Parathyroid adenoma (tissue), 2 donors: ENCODE measurements around the gene MFAP2.
"Not testable (repeated sequence)": the region's sequence is repeated elsewhere in the genome, so short reads cannot be mapped to it uniquely, and the experiment has no call there.

ENCODE experiments used
- H2AFZ ChIP-seq: fragments of 300-600 bp; sonication (generic); one replicate; pipeline ENCODE4 v1.7.0; 2017; ENCODE audit warnings: antibody characterized with exemption, mild to moderate bottlenecking
- H3K27ac ChIP-seq: fragments of 300-600 bp; sonication (generic); one replicate; pipeline ENCODE4 v1.7.0; 2017
- H3K27me3 ChIP-seq: fragments of 300-600 bp; sonication (generic); one replicate; pipeline ENCODE4 v1.7.0; 2017; ENCODE audit warnings: low read length; ENCODE audit not compliant: control insufficient read depth, insufficient read depth
- H3K36me3 ChIP-seq: fragments of 300-600 bp; sonication (generic); one replicate; pipeline ENCODE4 v1.7.0; 2017; ENCODE audit warnings: low read length; ENCODE audit not compliant: control insufficient read depth, insufficient read depth
- H3K4me1 ChIP-seq: fragments of 300-600 bp; sonication (generic); one replicate; pipeline ENCODE4 v1.7.0; 2017; ENCODE audit warnings: control low read depth
- H3K4me2 ChIP-seq: fragments of 300-600 bp; sonication (generic); one replicate; pipeline ENCODE4 v1.7.0; 2017; ENCODE audit warnings: low read length
- H3K4me3 ChIP-seq: fragments of 300-600 bp; sonication (generic); one replicate; pipeline ENCODE4 v1.7.0; 2017; ENCODE audit warnings: low read depth, low read length
- H3K79me2 ChIP-seq: fragments of 300-600 bp; sonication (generic); one replicate; pipeline ENCODE4 v1.7.0; 2017; ENCODE audit warnings: control low read depth
- H3K9ac ChIP-seq: fragments of 300-600 bp; sonication (generic); one replicate; pipeline ENCODE4 v1.7.0; 2017; ENCODE audit warnings: mild to moderate bottlenecking
- H3K9me3 ChIP-seq: fragments of 300-600 bp; sonication (generic); one replicate; pipeline ENCODE4 v1.7.0; 2017; ENCODE audit warnings: low read length; ENCODE audit not compliant: control insufficient read depth
- CTCF ChIP-seq: fragments of 300-600 bp; sonication (generic); IDR thresholded peaks from one replicate; pipeline ENCODE4 v1.7.0; 2017; ENCODE audit warnings: antibody characterized with exemption, mild to moderate bottlenecking
- donor health status: primary hyperparathyroidism.

MFAP2 gene

GRCh38 chr1:16931206-16931934 is 49.0 kb downstream of the MFAP2 start:
- H3K27ac ChIP-seq, H3K9ac ChIP-seq, H3K27me3 ChIP-seq, H3K4me1 ChIP-seq, H3K4me2 ChIP-seq, H3K9me3 ChIP-seq, H3K79me2 ChIP-seq, H3K4me3 ChIP-seq, H3K36me3 ChIP-seq, H2AFZ ChIP-seq: not testable (repeated sequence)

GRCh38 chr1:16929146-16930041 is 51.0 kb downstream of the MFAP2 start:
- H3K4me2 ChIP-seq, H3K27me3 ChIP-seq, H3K79me2 ChIP-seq, H3K9ac ChIP-seq, H3K36me3 ChIP-seq, H3K9me3 ChIP-seq, H3K4me3 ChIP-seq, H2AFZ ChIP-seq, H3K27ac ChIP-seq, H3K4me1 ChIP-seq: not testable (repeated sequence)

GRCh38 chr1:16927711-16928485 is 52.5 kb downstream of the MFAP2 start:
- Histone ChIP-seq H2AFZ (no peak overlapping the region), H3K9me3 (no peaks in the 10 kb centered on the region), H3K4me2 (no peak overlapping the region), H3K9ac (no peak overlapping the region), H3K27ac (no peak overlapping the region), H3K27me3 (no peaks in the 10 kb centered on the region), H3K4me3 (no peak overlapping the region), H3K79me2 (no peaks in the 10 kb centered on the region), H3K36me3 (no peaks in the 10 kb centered on the region), H3K4me1 (no peaks in the 10 kb centered on the region)
- TF ChIP-seq CTCF = no peak

GRCh38 chr1:16927256-16927655 is 53.2 kb downstream of the MFAP2 start:
- no peak for TF ChIP-seq CTCF
- Histone ChIP-seq H3K4me2 (no peak overlapping the region), H3K9me3 (no peaks in the 10 kb centered on the region), H3K79me2 (no peaks in the 10 kb centered on the region), H3K4me1 (no peaks in the 10 kb centered on the region), H3K4me3 (no peak overlapping the region), H3K27ac (no peak overlapping the region), H3K9ac (no peak overlapping the region), H2AFZ (no peak overlapping the region), H3K27me3 (no peaks in the 10 kb centered on the region), H3K36me3 (no peaks in the 10 kb centered on the region)

GRCh38 chr1:16926491-16927073 is 53.8 kb downstream of the MFAP2 start:
- no peak overlapping the region for H3K9ac ChIP-seq
- no peak overlapping the region for H2AFZ ChIP-seq
- TF ChIP-seq CTCF = no peak
- no peak overlapping the region for H3K4me2 ChIP-seq
- H3K27ac ChIP-seq = no peak overlapping the region
- no peaks in the 10 kb centered on the region for H3K27me3 ChIP-seq
- H3K36me3 ChIP-seq = no peaks in the 10 kb centered on the region
- H3K4me1 ChIP-seq = no peaks in the 10 kb centered on the region
- H3K9me3 ChIP-seq = no peaks in the 10 kb centered on the region
- H3K79me2 ChIP-seq = no peaks in the 10 kb centered on the region
- no peak overlapping the region for H3K4me3 ChIP-seq
